NCI-H2196 (cell line): ENCODE data around the gene GLRX3.
"Not testable (repeated sequence)": the region's sequence is repeated elsewhere in the genome, so short reads cannot be mapped to it uniquely, and the experiment has no call there.

Experiments
- DNase-seq: peaks from one replicate; lab custom pipeline; 2025; ENCODE audit not compliant: unreplicated experiment; lab: John Stamatoyannopoulos, UW

The GLRX3 gene

GRCh38 chr10:130136226-130137089 is at the start of gene GLRX3:
GLRX3 (plus strand) TSS chr10:130136391; CDS start chr10:130136421, 30 bp downstream.
- peak; percentile 68 for DNase-seq

DNA sequence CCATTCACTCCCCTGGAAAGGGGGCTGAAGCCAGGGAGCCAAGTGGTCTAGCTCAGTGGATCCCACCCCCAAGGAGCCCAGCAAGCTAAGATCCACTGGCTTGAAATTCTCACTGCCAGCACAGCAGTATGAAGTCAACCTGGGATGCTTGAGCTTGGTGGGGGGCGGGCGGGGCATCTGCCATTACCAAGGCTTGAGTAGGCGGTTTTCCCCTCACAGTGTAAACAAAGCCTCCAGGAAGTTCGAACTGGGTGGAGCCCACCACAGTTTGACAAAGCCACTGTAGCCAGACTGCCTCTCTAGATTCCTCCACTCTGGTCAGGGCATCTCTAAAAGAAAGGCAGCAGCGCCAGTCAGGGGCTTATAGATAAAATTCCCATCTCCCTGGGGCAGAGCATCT is 45.6 kb upstream of the GLRX3 start:
- not testable (repeated sequence) for DNase-seq

DNA sequence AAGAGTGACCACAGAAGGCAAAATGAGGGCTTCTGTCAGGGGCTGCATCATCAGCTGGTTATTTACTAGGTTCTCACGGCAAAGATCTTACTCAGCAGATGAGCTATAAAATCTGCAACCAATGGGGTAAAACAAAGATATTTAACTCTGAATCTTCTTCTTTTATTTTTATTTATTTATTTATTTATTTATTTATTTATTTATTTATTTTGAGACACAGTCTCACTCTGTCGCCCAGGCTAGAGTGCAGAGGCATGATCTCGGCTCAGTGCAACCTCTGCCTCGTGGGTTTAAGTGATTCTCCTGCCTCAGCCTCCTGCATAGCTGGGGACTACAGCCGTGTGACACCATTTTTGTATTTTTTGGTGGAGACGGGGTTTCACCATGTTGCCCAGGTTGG is 36.8 kb upstream of the GLRX3 start:
- no peak for DNase-seq

- DNase-seq, result no peak
Measured at GRCh38 chr10:130105724-130106123, 30.5 kb upstream of the GLRX3 start.

- DNase-seq, result not testable (repeated sequence)
Measured at GRCh38 chr10:130108146-130108545, 28.0 kb upstream of the GLRX3 start.

- DNase-seq, result no peak
Measured at GRCh38 chr10:130108934-130109604, 27.1 kb upstream of the GLRX3 start.

DNA sequence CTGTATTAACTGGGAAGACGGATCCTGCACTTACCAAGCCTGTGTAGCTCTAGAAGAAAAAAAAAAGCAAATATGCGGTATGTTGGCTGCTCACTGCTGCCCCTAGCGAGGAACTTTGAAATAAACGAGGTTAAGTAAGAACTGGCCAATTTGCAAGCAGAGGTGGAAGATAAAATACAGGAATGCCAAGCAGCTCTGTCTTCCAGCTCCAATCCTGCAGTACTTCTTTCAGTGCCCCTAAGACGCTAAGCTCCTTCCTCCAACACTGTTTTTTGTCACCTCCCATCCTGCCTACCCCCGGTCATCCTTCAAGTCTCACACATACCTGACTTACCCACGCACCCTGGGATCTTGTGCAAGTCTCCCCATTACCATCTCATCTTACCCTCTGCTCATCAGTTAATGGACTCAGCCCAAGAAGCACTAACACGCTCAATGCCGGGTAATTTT is 26.4 kb upstream of the GLRX3 start:
- peak; percentile 54 for DNase-seq

GRCh38 chr10:130110246-130111112 is 25.7 kb upstream of the GLRX3 start, which contains the start of gene C10orf143:
C10orf143 (minus strand) TSS chr10:130110830; CDS start chr10:130110772, 58 bp downstream.
- DNase-seq, result peak; percentile 85

GRCh38 chr10:130111113-130111851 is 24.9 kb upstream of the GLRX3 start:
- DNase-seq, result peak; percentile 81

GRCh38 chr10:130111852-130112180 is 24.4 kb upstream of the GLRX3 start:
- DNase-seq, result no peak

- no peak for DNase-seq
Measured at GRCh38 chr10:130112821-130113220, 23.4 kb upstream of the GLRX3 start.

DNA sequence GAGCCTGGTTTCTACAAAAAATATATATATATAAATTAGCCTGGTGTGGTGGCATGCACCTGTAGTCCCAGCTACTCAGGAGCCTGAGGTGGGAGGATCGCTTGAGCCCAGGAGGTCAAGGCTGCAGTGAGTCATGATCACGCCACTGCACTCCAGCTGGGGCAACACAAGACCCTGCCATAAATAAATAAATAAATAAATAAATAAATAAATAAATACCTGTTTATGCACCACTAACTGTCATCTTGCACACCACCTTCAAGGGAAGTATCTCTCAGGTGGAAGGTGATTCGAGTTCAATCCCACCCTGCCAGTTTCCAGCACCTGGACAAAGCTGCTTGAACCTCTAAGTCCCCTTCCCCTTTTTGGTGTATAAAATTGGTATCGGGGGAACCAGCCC is 19.2 kb upstream of the GLRX3 start:
- not testable (repeated sequence) for DNase-seq

DNA sequence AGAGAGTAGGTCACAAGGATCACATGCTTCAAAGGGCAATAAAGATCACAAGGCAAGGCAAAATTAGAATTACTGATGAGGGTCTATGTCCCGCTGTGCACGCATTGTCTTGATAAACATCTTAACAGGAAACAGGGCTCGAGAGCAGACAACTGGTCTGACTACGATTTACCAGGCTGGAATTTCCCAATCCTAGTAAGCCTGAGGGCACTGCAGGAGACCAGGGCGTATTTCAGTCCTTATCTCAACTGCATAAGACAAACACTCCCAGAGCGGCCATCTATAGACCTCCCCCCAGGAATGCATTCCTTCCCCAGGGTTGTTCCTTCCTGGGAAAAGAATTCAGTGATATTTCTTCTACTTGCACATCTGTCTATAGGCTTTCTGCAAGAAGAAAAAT is 18.7 kb upstream of the GLRX3 start:
- DNase-seq, result not testable (repeated sequence)

GRCh38 chr10:130121486-130122079 is 14.6 kb upstream of the GLRX3 start:
- DNase-seq, result peak; percentile 2

DNA sequence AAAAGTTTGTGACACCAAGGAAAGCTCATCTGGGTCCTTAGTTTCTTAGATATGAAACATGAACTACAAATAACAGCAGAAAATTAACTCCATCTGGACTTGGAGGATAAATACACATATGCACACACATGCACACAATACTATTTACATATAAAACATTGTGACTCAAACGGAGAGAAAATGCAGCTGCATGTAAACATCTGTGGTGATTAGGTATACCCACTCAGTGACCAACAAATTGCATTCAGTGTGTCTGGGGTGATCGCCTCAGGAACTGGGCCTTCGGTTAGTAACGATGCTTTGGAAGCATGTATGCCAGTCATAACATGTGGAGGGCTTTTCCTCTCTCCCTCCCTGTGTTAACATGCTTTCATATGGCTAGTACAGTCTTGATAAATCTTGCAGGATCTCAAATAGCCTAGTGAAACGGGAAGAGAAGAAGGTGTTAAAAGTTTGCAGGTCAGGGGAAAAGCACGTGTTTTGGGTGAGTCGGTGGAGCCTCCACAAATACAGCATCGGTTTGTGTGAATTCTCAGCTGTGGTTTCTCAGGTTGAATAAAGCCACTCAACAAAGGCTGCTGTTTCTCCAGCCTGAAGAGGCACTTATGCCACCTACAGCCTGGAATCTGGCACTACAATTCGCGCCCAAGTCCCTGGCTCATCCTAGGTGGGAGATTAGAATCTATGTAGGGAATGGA is 8.7 kb upstream of the GLRX3 start:
- DNase-seq, result peak; percentile 43

DNA sequence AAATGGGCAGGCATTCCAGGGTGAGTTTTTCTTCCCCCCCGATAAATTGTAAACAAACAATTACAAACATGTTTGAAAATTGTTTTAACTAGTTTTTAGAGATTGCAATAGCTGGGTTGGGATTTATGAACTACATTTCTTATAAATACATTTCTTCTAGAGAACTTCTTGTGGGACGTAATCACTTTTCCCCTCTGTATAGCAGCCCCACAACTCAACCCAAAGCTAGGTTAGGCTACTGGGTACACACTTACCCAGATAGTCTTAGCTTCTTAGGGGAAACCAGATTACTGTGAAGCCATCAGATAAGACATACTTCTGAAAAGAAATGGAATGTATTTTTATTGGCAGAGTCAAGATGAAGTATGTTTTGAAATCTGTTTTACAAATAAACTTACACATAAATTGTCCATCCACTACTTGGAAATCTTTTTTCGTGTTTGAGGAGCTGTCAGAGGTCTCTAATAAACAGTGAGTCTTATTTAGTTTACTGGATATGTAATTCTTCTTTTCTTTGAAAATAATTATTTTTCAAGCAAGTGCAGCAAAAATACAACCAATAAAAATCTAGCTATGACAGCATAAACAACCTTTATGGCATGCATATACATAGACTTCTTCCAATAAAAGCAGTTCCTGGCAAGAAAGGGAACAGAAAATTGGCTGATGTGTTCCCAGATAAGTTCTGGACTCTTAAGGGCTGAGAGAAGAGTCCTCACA is 8.0 kb upstream of the GLRX3 start:
- no peak for DNase-seq

DNA sequence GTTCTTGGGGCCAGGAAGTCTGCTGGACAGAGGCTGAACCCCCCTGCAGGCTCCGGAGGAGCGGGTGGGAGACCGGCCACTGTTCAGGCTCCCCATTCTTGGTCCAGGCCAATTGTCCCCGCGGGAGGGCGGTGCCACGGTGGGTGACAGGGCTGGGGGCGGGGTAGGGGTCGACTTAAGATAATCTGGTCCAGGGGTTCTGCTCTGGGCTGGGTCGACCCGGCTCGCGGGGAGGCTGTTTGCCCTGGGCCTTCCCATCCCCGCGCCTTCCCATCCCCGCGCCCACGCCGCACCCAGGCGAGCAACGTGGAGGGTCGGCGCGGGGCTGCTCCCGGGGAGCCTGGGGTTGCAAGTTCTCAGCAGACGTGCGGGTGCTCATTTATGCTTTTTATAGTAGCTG is 7.3 kb upstream of the GLRX3 start:
- no peak for DNase-seq

- no peak for DNase-seq
Measured at GRCh38 chr10:130135676-130136225, 440 bp upstream of the GLRX3 start.

DNA sequence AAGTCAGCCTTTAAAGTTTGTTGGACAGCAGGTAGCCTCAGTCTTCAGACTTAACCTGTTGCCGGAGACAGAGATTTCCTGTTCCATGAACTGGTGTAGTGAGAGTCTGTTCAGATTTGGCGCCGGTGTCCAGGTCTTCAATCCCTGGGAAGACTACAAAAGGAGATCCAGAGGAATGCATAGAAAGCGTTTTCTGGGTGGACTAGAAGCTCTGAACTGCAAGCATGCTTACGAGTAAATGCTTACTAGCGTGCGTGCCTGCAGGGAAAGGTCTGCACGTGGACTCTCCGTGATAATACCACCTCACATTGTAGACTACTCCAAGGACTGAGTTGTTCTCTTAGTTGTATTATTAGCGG is 878 bp downstream of the GLRX3 start:
- DNase-seq, result no peak
